ENCODE results near the gene CBFB.

- TF ChIP-seq CTCF (IDR thresholded peaks at IDR 0.05) (no peak), POLR2AphosphoS5 (IDR thresholded peaks at IDR 0.05) (no peak)
Measured at GRCh38 chr16:67024384-67025209, 4.4 kb upstream of the CBFB start.

Data from breast epithelium (tissue), 3 donors.